Keratinocyte (primary cell): ENCODE measurements around the gene RAG2.

Experiments
- EZH2 ChIP-seq: IDR thresholded peaks from one replicate; pipeline ENCODE4 v1.6.1; 2012; ENCODE audit warnings: inconsistent platforms, mild to moderate bottlenecking, low read length, moderate library complexity
- TF ChIP-seq, protein P1 (sequence below), 3 experiments: IDR thresholded peaks in 1 of 3; conservative IDR thresholded peaks in 1 of 3; optimal IDR thresholded peaks in 1 of 3; 2 replicates in 2 of 3; 3 replicates in 1 of 3; pipeline versions ENCODE3 to v1.5.1; 2011; ENCODE audit warnings: low read length in 3 of 3, mild to moderate bottlenecking in 3 of 3, moderate library complexity in 2 of 3, control low read depth in 1 of 3, inconsistent platforms in 1 of 3; ENCODE audit not compliant: insufficient read depth in 2 of 3; ENCODE audit errors: extremely low read depth in 1 of 3

DNA sequence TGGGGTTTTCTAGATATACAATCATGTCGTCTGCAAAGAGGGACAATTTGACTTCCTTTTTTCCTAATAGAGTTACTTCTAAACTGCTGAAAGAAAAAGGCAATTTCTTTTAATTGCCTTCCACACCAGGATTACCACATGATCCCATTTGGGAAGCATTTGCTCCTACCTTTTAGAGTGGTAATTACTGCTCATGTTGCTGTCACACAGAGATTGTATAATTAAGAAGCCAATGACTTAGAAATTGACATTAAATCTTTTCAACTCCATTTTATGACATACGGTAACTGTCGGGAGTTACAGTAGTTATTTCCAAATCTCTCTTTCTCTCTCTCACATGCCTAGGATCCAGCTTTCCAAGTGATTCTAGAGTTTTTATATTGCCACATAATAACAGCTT is 17.8 kb upstream of the RAG2 start:
- TF ChIP-seq, protein P1, sequence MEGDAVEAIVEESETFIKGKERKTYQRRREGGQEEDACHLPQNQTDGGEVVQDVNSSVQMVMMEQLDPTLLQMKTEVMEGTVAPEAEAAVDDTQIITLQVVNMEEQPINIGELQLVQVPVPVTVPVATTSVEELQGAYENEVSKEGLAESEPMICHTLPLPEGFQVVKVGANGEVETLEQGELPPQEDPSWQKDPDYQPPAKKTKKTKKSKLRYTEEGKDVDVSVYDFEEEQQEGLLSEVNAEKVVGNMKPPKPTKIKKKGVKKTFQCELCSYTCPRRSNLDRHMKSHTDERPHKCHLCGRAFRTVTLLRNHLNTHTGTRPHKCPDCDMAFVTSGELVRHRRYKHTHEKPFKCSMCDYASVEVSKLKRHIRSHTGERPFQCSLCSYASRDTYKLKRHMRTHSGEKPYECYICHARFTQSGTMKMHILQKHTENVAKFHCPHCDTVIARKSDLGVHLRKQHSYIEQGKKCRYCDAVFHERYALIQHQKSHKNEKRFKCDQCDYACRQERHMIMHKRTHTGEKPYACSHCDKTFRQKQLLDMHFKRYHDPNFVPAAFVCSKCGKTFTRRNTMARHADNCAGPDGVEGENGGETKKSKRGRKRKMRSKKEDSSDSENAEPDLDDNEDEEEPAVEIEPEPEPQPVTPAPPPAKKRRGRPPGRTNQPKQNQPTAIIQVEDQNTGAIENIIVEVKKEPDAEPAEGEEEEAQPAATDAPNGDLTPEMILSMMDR (optimal IDR thresholded peaks at IDR 0.05 in 1 of 3, IDR thresholded peaks at IDR 0.05 in 1 of 3, conservative IDR thresholded peaks at IDR 0.05 in 1 of 3; ENCODE audit: extremely low read depth in 1 of 3, insufficient read depth in 2 of 3, low read length in 3 of 3): no peak
- no peak for TF ChIP-seq EZH2
